Measurements from ENCODE around the gene LSG1. TPM values are rescaled to one million over a fixed set of nuclear protein-coding genes. Genes with fewer than 3 reads are reported as not detected.

LSG1 gene
- total RNA-seq, 1 experiment from 2014 or later, result 39.7 TPM

DNA sequence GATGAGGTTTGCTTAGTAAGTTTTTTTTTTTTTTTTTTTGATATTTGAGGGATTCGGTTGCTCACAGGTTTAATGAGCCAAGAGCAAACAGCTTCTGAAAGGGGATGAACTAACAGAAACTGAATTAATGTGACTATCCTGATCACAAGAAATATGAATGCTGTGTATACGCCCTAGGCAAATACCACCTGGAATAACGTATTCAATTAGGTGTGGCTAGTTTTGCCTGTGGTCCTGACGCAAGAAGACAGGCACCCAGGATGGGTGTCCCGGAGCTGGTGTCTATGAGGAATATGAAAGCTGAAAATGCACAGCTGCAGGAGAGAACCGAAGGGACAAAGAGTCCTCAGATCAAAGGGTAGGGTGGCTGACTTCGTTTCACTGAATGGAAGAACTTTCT is 14.6 kb downstream of the LSG1 start:
- TF ChIP-seq, protein P1, sequence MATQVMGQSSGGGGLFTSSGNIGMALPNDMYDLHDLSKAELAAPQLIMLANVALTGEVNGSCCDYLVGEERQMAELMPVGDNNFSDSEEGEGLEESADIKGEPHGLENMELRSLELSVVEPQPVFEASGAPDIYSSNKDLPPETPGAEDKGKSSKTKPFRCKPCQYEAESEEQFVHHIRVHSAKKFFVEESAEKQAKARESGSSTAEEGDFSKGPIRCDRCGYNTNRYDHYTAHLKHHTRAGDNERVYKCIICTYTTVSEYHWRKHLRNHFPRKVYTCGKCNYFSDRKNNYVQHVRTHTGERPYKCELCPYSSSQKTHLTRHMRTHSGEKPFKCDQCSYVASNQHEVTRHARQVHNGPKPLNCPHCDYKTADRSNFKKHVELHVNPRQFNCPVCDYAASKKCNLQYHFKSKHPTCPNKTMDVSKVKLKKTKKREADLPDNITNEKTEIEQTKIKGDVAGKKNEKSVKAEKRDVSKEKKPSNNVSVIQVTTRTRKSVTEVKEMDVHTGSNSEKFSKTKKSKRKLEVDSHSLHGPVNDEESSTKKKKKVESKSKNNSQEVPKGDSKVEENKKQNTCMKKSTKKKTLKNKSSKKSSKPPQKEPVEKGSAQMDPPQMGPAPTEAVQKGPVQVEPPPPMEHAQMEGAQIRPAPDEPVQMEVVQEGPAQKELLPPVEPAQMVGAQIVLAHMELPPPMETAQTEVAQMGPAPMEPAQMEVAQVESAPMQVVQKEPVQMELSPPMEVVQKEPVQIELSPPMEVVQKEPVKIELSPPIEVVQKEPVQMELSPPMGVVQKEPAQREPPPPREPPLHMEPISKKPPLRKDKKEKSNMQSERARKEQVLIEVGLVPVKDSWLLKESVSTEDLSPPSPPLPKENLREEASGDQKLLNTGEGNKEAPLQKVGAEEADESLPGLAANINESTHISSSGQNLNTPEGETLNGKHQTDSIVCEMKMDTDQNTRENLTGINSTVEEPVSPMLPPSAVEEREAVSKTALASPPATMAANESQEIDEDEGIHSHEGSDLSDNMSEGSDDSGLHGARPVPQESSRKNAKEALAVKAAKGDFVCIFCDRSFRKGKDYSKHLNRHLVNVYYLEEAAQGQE (IDR thresholded peaks at IDR 0.05; ENCODE audit: low read depth), result no peak
- TF ChIP-seq ZNF274 (IDR thresholded peaks at IDR 0.05; ENCODE audit: low read depth, low read length) (no peak), SP1 (IDR thresholded peaks at IDR 0.05; ENCODE audit: low read depth) (no peak), ELF1 (IDR thresholded peaks at IDR 0.05; ENCODE audit: borderline replicate concordance, low read depth) (no peak), FOSL1 (IDR thresholded peaks at IDR 0.05; ENCODE audit: low read depth) (no peak), ZFX (IDR thresholded peaks at IDR 0.05) (no peak), SIN3A (IDR thresholded peaks at IDR 0.05; ENCODE audit: low read depth) (no peak), EGR1 (IDR thresholded peaks at IDR 0.05; ENCODE audit: low read depth) (no peak), EZH2 (IDR thresholded peaks at IDR 0.05) (no peak), TCF7L2 (IDR thresholded peaks at IDR 0.05; ENCODE audit: borderline replicate concordance, extremely low read depth, insufficient read depth, insufficient read length) (no peak), CBX3 (IDR thresholded peaks at IDR 0.05; ENCODE audit: low read depth) (no peak)
- TF ChIP-seq, protein P2, sequence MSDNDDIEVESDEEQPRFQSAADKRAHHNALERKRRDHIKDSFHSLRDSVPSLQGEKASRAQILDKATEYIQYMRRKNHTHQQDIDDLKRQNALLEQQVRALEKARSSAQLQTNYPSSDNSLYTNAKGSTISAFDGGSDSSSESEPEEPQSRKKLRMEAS (IDR thresholded peaks at IDR 0.05), result no peak
- TF ChIP-seq, protein P3, sequence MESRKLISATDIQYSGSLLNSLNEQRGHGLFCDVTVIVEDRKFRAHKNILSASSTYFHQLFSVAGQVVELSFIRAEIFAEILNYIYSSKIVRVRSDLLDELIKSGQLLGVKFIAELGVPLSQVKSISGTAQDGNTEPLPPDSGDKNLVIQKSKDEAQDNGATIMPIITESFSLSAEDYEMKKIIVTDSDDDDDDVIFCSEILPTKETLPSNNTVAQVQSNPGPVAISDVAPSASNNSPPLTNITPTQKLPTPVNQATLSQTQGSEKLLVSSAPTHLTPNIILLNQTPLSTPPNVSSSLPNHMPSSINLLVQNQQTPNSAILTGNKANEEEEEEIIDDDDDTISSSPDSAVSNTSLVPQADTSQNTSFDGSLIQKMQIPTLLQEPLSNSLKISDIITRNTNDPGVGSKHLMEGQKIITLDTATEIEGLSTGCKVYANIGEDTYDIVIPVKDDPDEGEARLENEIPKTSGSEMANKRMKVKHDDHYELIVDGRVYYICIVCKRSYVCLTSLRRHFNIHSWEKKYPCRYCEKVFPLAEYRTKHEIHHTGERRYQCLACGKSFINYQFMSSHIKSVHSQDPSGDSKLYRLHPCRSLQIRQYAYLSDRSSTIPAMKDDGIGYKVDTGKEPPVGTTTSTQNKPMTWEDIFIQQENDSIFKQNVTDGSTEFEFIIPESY (IDR thresholded peaks at IDR 0.05; ENCODE audit: extremely low read depth, insufficient replicate concordance, low read length), result no peak
- TF ChIP-seq, protein P4, sequence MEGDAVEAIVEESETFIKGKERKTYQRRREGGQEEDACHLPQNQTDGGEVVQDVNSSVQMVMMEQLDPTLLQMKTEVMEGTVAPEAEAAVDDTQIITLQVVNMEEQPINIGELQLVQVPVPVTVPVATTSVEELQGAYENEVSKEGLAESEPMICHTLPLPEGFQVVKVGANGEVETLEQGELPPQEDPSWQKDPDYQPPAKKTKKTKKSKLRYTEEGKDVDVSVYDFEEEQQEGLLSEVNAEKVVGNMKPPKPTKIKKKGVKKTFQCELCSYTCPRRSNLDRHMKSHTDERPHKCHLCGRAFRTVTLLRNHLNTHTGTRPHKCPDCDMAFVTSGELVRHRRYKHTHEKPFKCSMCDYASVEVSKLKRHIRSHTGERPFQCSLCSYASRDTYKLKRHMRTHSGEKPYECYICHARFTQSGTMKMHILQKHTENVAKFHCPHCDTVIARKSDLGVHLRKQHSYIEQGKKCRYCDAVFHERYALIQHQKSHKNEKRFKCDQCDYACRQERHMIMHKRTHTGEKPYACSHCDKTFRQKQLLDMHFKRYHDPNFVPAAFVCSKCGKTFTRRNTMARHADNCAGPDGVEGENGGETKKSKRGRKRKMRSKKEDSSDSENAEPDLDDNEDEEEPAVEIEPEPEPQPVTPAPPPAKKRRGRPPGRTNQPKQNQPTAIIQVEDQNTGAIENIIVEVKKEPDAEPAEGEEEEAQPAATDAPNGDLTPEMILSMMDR (IDR thresholded peaks at IDR 0.05 in 2 of 3, conservative IDR thresholded peaks at IDR 0.05 in 1 of 3; ENCODE audit: borderline replicate concordance in 1 of 3, insufficient read depth in 1 of 3, low read depth in 2 of 3, low read length in 2 of 3), result no peak
- Histone ChIP-seq H3K4me3 (replicated peaks in 1 of 2; ENCODE audit: low read depth in 1 of 2, low read length in 2 of 2) (no peak overlapping the region), H4K20me1 (ENCODE audit: insufficient read depth) (peaks cover 4% of the 10 kb centered on the region; the same call in 1 of the 2 replicates), H3K36me3 (ENCODE audit: control insufficient read depth in 1 of 2, insufficient read depth in 2 of 2, low read length in 2 of 2) (peaks cover 20 to 37% of the 10 kb centered on the region in 2 experiments; a peak in 3 of 4 replicates), H3K27ac (ENCODE audit: low read depth, low read length) (no peak overlapping the region), H3K4me1 (ENCODE audit: control insufficient read depth in 1 of 2, insufficient read depth in 2 of 2, low read length in 2 of 2) (no peaks in the 10 kb centered on the region), H3K9me3 (ENCODE audit: control insufficient read depth in 1 of 2, insufficient read depth in 1 of 2, low read depth in 1 of 2, low read length in 2 of 2) (no peaks in the 10 kb centered on the region), H2AFZ (ENCODE audit: low read depth, low read length, poor library complexity, severe bottlenecking) (no peak overlapping the region), H3K9ac (ENCODE audit: low read length) (no peak overlapping the region), H3K9me2 (ENCODE audit: insufficient read depth) (no peaks in the 10 kb centered on the region), H3K79me2 (ENCODE audit: insufficient read depth, low read length) (peaks cover 49% of the 10 kb centered on the region), H3K27me3 (ENCODE audit: insufficient read depth, low read length) (no peaks in the 10 kb centered on the region), H3K4me2 (ENCODE audit: low read length) (no peak overlapping the region)
- POLR2A ChIA-PET, result no interaction called here
- ATAC-seq (no peak), DNase-seq (ENCODE audit: low read depth, low spot score) (no peak)
- CTCF ChIA-PET, result no interaction called here
- intact Hi-C loops (cut with micrococcal nuclease), result no loop called here
- BruUV-seq (replicated peaks), result no TSS peak
- RAD21 ChIA-PET (ENCODE audit: low non-redundant PET in 1 of 2, low total read pairs in 2 of 2, uncharacterized antibody in 2 of 2, unreplicated experiment in 2 of 2), result no interaction called here

Data from HCT116 (cell line).